ENCODE data around the gene DCDC1.

DNA sequence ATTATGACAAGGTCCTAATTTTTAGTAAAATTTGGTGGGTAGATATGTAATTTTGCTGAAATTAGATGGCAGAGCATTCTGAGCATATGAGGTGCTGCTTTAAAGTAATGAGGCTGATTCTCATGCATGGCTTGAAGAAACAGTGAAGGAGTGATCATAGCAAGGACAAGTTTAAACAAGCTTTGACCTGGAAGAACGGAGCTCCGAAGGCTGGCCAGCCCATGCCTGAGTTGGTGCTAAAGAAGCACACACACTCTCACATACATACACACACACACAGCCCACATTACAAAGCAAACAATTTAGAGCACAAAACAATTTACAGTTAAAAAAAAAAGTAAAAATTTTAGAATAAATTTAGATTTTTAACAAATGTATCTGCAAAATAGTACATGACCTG is 150.7 kb downstream of the DCDC1 start:
- TF ChIP-seq, protein P1, sequence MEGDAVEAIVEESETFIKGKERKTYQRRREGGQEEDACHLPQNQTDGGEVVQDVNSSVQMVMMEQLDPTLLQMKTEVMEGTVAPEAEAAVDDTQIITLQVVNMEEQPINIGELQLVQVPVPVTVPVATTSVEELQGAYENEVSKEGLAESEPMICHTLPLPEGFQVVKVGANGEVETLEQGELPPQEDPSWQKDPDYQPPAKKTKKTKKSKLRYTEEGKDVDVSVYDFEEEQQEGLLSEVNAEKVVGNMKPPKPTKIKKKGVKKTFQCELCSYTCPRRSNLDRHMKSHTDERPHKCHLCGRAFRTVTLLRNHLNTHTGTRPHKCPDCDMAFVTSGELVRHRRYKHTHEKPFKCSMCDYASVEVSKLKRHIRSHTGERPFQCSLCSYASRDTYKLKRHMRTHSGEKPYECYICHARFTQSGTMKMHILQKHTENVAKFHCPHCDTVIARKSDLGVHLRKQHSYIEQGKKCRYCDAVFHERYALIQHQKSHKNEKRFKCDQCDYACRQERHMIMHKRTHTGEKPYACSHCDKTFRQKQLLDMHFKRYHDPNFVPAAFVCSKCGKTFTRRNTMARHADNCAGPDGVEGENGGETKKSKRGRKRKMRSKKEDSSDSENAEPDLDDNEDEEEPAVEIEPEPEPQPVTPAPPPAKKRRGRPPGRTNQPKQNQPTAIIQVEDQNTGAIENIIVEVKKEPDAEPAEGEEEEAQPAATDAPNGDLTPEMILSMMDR (IDR thresholded peaks at IDR 0.05): no peak
- no peak for TF ChIP-seq POLR2A (IDR thresholded peaks at IDR 0.05)

Data from lower leg skin (tissue), 3 donors.